C4-2B (cell line): ENCODE results near the gene COLGALT1.

Source experiments
- ZFX ChIP-seq: fragments of 450-650 bp; IDR thresholded peaks from 2 replicates; pipeline ENCODE4 v1.6.1; 2017
- TF ChIP-seq, protein P1 (sequence below): fragments of 450-650 bp; conservative IDR thresholded peaks from 2 replicates; pipeline ENCODE4 v1.5.1; 2017; ENCODE audit warnings: mild to moderate bottlenecking

DNA sequence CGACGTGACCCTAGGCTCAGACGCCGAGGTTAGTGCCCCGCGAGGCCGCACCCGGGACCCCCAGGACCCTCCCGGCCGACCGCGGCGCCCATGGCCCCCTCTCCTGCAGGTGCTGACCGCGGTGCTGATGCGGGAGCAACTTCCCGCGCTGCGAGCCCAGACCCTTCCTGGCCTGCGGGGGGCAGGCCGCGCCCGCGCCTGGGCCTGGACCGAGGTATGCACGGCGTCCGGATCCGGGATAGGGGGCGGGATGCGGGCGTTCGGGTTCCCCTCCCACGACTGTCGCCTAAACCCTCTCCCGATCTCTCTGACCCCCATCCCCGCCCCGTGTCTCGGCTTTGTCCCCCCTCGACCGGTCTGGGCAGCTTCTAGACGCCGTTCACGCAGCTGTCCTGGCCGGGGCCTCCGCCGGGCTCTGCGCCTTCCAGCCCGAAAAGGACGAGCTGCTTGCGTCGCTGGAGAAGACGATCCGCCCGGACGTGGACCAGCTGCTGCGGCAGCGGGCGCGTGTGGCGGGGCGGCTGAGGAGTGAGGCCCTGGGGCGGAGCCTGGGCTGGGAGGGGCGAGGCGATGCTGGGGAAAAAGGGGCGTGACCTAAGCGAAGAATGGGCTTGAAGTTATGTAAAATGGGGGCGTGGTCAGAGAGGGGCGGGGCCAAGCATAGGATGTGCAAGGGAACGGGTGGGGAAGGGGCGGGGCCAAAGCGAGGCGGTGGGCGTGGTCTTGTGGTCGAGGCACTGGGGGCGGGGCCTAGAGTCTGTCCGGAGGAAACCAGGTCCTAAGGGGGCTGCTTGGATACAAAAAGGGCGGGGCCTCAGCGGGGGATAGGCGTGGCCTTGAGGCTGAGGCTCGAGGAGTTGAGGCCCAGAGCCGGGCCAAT lies 16.0 kb upstream of the COLGALT1 start:
- TF ChIP-seq, protein P1, sequence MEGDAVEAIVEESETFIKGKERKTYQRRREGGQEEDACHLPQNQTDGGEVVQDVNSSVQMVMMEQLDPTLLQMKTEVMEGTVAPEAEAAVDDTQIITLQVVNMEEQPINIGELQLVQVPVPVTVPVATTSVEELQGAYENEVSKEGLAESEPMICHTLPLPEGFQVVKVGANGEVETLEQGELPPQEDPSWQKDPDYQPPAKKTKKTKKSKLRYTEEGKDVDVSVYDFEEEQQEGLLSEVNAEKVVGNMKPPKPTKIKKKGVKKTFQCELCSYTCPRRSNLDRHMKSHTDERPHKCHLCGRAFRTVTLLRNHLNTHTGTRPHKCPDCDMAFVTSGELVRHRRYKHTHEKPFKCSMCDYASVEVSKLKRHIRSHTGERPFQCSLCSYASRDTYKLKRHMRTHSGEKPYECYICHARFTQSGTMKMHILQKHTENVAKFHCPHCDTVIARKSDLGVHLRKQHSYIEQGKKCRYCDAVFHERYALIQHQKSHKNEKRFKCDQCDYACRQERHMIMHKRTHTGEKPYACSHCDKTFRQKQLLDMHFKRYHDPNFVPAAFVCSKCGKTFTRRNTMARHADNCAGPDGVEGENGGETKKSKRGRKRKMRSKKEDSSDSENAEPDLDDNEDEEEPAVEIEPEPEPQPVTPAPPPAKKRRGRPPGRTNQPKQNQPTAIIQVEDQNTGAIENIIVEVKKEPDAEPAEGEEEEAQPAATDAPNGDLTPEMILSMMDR = no peak
- TF ChIP-seq ZFX = no peak
